ENCODE results near the gene COL1A2. TPM values are rescaled to one million over a fixed set of nuclear protein-coding genes. Genes with fewer than 3 reads are reported as not detected.
A peak's percentile ranks its signal among the peaks of the same experiment; 100 is the strongest.

The COL1A2 gene
- total RNA-seq, 2 donors from 2014 or later = 0.31 to 0.56 TPM

- no peak for DNase-seq
- Mint-ChIP-seq H3K9me3 (no peaks in the 10 kb centered on the region), H3K27me3 (ENCODE audit: low read depth) (peaks cover 20% of the 10 kb centered on the region), H3K4me1 (ENCODE audit: low read depth) (peaks cover 12% of the 10 kb centered on the region), H3K4me3 (peak overlapping the region; percentile 31 to 49), H3K36me3 (ENCODE audit: insufficient read depth in 2 of 2) (no peaks in the 10 kb centered on the region), H3K27ac (peak overlapping the region; percentile 59)
- ATAC-seq (replicated peaks in 1 of 2) = no peak
Measured at GRCh38 chr7:94391726-94392392, 2.8 kb upstream of the COL1A2 start.

GRCh38 chr7:94392393-94392786 is 2.3 kb upstream of the COL1A2 start:
- ATAC-seq (replicated peaks in 1 of 2) (peak; percentile 36 to 48), DNase-seq (no peak)
- Mint-ChIP-seq H3K4me3 (peak overlapping the region; percentile 31 to 49), H3K4me1 (ENCODE audit: low read depth) (peaks cover 12% of the 10 kb centered on the region), H3K9me3 (no peaks in the 10 kb centered on the region), H3K27me3 (ENCODE audit: low read depth) (peaks cover 20% of the 10 kb centered on the region), H3K27ac (peak overlapping the region; percentile 59), H3K36me3 (ENCODE audit: insufficient read depth in 2 of 2) (no peaks in the 10 kb centered on the region)

GRCh38 chr7:94393246-94394108 is 1.2 kb upstream of the COL1A2 start:
- H3K27me3 Mint-ChIP-seq (ENCODE audit: low read depth) = peaks cover 20% of the 10 kb centered on the region
- peak overlapping the region; percentile 21 to 54 for H3K4me3 Mint-ChIP-seq
- DNase-seq (no peak), ATAC-seq (replicated peaks in 1 of 2) (no peak)
- H3K27ac Mint-ChIP-seq = no peak overlapping the region
- H3K9me3 Mint-ChIP-seq = no peaks in the 10 kb centered on the region
- H3K4me1 Mint-ChIP-seq (ENCODE audit: low read depth) = peaks cover 12% of the 10 kb centered on the region
- H3K36me3 Mint-ChIP-seq (ENCODE audit: insufficient read depth in 2 of 2) = no peaks in the 10 kb centered on the region

GRCh38 chr7:94394109-94394436 is 622 bp upstream of the COL1A2 start:
- peaks cover 12% of the 10 kb centered on the region for H3K4me1 Mint-ChIP-seq (ENCODE audit: low read depth)
- H3K36me3 Mint-ChIP-seq (ENCODE audit: insufficient read depth in 2 of 2) = no peaks in the 10 kb centered on the region
- no peak overlapping the region for H3K27ac Mint-ChIP-seq
- H3K4me3 Mint-ChIP-seq = no peak overlapping the region
- ATAC-seq (replicated peaks in 1 of 2) (no peak), DNase-seq (no peak)
- peaks cover 20% of the 10 kb centered on the region for H3K27me3 Mint-ChIP-seq (ENCODE audit: low read depth)
- no peaks in the 10 kb centered on the region for H3K9me3 Mint-ChIP-seq

- ATAC-seq (replicated peaks in 1 of 2) = peak; percentile 70 to 81
Measured at GRCh38 chr7:94395141-94396036, 694 bp downstream of the COL1A2 start.

GRCh38 chr7:94396037-94396431 is 1.3 kb downstream of the COL1A2 start:
- no peak for ATAC-seq (replicated peaks in 1 of 2)
- peaks cover 12% of the 10 kb centered on the region for H3K4me1 Mint-ChIP-seq (ENCODE audit: low read depth)
- no peaks in the 10 kb centered on the region for H3K9me3 Mint-ChIP-seq
- H3K27me3 Mint-ChIP-seq (ENCODE audit: low read depth) = peaks cover 11% of the 10 kb centered on the region
- H3K4me3 Mint-ChIP-seq = no peak overlapping the region
- H3K27ac Mint-ChIP-seq = no peak overlapping the region
- DNase-seq = no peak
- H3K36me3 Mint-ChIP-seq (ENCODE audit: insufficient read depth in 2 of 2) = no peaks in the 10 kb centered on the region

More at GRCh38 chr7:94395141-94396036, 694 bp downstream of the COL1A2 start:
- Mint-ChIP-seq H3K4me3 (peak overlapping the region; percentile 80 to 81), H3K27me3 (ENCODE audit: low read depth) (peaks cover 12% of the 10 kb centered on the region), H3K9me3 (no peaks in the 10 kb centered on the region), H3K4me1 (ENCODE audit: low read depth) (peaks cover 12% of the 10 kb centered on the region), H3K36me3 (ENCODE audit: insufficient read depth in 2 of 2) (no peaks in the 10 kb centered on the region), H3K27ac (no peak overlapping the region)
- DNase-seq = peak; percentile 23 to 35

- no peak for DNase-seq
- Mint-ChIP-seq H3K4me3 (no peak overlapping the region), H3K27ac (no peak overlapping the region), H3K4me1 (ENCODE audit: low read depth) (peaks cover 12% of the 10 kb centered on the region), H3K9me3 (no peaks in the 10 kb centered on the region), H3K27me3 (ENCODE audit: low read depth) (peaks cover 11% of the 10 kb centered on the region), H3K36me3 (ENCODE audit: insufficient read depth in 2 of 2) (no peaks in the 10 kb centered on the region)
- no peak for ATAC-seq (replicated peaks in 1 of 2)
Measured at GRCh38 chr7:94396596-94396995, 1.9 kb downstream of the COL1A2 start.

GRCh38 chr7:94397722-94398121 is 3.0 kb downstream of the COL1A2 start:
- no peak overlapping the region for H3K4me3 Mint-ChIP-seq
- DNase-seq = no peak
- no peak overlapping the region for H3K27ac Mint-ChIP-seq
- H3K9me3 Mint-ChIP-seq = no peaks in the 10 kb centered on the region
- peaks cover 18% of the 10 kb centered on the region for H3K27me3 Mint-ChIP-seq (ENCODE audit: low read depth)
- no peaks in the 10 kb centered on the region for H3K36me3 Mint-ChIP-seq (ENCODE audit: insufficient read depth in 2 of 2)
- ATAC-seq (replicated peaks in 1 of 2) = no peak
- peaks cover 5% of the 10 kb centered on the region for H3K4me1 Mint-ChIP-seq (ENCODE audit: low read depth)

GRCh38 chr7:94398841-94399240 is 4.1 kb downstream of the COL1A2 start:
- H3K4me1 Mint-ChIP-seq (ENCODE audit: low read depth) = peaks cover 5% of the 10 kb centered on the region
- H3K27ac Mint-ChIP-seq = no peak overlapping the region
- H3K9me3 Mint-ChIP-seq = no peaks in the 10 kb centered on the region
- H3K4me3 Mint-ChIP-seq = no peak overlapping the region
- DNase-seq (no peak), ATAC-seq (replicated peaks in 1 of 2) (no peak)
- H3K27me3 Mint-ChIP-seq (ENCODE audit: low read depth) = peaks cover 17% of the 10 kb centered on the region
- H3K36me3 Mint-ChIP-seq (ENCODE audit: insufficient read depth in 2 of 2) = no peaks in the 10 kb centered on the region

- H3K36me3 Mint-ChIP-seq (ENCODE audit: insufficient read depth in 2 of 2) = no peaks in the 10 kb centered on the region
Measured at GRCh38 chr7:94400022-94400421, 5.3 kb downstream of the COL1A2 start.

GRCh38 chr7:94400643-94401427 is 6.1 kb downstream of the COL1A2 start:
- Mint-ChIP-seq H3K36me3 (ENCODE audit: insufficient read depth in 2 of 2) (no peaks in the 10 kb centered on the region), H3K27ac (no peak overlapping the region), H3K27me3 (ENCODE audit: low read depth) (peaks cover 11% of the 10 kb centered on the region), H3K9me3 (no peaks in the 10 kb centered on the region), H3K4me1 (ENCODE audit: low read depth) (no peaks in the 10 kb centered on the region), H3K4me3 (no peak overlapping the region)
- DNase-seq (no peak), ATAC-seq (replicated peaks in 1 of 2) (no peak)

More at GRCh38 chr7:94400022-94400421, 5.3 kb downstream of the COL1A2 start:
- ATAC-seq (replicated peaks in 1 of 2) (no peak), DNase-seq (no peak)
- peaks cover 2% of the 10 kb centered on the region for H3K4me1 Mint-ChIP-seq (ENCODE audit: low read depth)
- H3K4me3 Mint-ChIP-seq = no peak overlapping the region
- peaks cover 13% of the 10 kb centered on the region for H3K27me3 Mint-ChIP-seq (ENCODE audit: low read depth)
- no peak overlapping the region for H3K27ac Mint-ChIP-seq
- no peaks in the 10 kb centered on the region for H3K9me3 Mint-ChIP-seq

GRCh38 chr7:94401428-94401814 is 6.7 kb downstream of the COL1A2 start:
- no peak for DNase-seq
- Mint-ChIP-seq H3K9me3 (no peaks in the 10 kb centered on the region), H3K27me3 (ENCODE audit: low read depth) (peaks cover 11% of the 10 kb centered on the region), H3K27ac (no peak overlapping the region), H3K4me1 (ENCODE audit: low read depth) (no peaks in the 10 kb centered on the region), H3K36me3 (ENCODE audit: insufficient read depth in 2 of 2) (no peaks in the 10 kb centered on the region), H3K4me3 (no peak overlapping the region)
- ATAC-seq (replicated peaks in 1 of 2) = no peak

Data from activated T-cell treated with anti-CD3 and anti-CD28 coated beads, Interleukin-2, amount 50 U/mL, for 72 hours (primary cell).